HG03045 (cell line): ENCODE measurements around the gene FBXO21.

ENCODE experiments used
- ATAC-seq: cut with Tn5 transposase; IDR thresholded peaks from one replicate; pipeline ENCODE4 v1.9.1; 2021; ENCODE audit warnings: mild to moderate bottlenecking, moderate library complexity; ENCODE audit not compliant: unreplicated experiment

The FBXO21 gene

DNA sequence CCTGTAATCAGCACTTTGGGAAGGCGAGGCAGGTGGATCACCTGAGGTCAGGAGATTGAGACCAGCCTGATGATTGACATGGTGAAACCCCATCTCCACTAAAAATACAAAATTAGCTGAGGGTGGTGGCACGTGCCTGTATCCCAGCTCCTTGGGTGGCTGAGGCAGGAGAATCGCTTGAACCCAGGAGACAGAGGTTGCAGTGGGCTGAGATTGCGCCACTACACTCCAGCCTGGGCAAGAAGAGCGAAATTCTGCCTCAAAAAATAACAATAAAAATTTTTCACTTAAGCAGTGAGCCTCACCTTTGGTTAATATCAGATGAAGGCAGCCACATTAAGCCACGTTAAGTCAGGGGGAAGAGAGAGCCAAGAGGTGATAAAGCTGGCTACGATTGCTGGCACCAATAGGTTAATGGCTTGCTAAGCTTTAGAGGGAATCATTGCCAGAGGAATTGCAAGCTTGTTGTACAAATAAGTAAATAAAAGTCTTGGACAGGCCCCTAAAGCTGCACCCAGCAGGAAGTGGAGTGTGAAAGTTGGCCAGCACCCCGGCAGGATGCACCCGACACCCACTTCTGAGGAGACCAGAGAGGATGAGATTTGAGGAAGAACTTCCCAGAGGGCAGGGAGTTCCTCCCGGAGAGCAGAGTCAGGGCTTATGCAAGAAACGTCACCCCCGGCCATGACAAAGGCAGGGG lies 49.7 kb downstream of the FBXO21 start:
- no peak for ATAC-seq

DNA sequence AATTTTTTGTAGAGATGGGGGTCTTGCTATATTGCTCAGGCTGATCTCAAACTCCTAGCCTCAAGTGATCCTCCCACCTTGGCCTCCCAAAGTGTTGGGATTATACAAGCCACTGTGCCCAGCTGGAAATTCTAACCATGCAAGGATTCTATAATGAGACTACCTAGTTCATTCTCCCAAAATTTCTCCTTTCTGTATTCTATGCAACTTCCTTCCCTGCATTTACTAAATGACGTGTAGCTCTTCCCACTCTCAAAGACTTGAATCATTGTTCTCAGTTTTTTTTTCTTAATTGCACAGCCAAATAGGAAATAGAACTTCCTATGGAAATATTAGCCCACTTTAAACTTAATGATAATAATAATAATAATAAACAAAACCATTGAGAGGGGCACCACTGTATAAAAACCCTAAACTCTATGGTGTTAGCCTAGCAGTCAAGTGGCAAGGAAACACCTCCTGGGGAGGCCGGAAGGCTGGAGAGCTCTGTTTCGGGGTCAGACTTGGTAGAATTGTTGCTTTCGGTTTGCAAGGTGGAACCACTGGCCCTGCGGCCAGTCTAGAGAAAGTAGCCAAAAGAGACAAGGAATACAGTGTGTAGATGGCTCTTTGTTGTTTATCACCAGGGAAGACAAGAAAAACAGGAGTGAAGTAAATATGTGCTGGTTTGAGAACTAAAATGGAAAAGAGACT lies 51.1 kb downstream of the FBXO21 start:
- no peak for ATAC-seq

DNA sequence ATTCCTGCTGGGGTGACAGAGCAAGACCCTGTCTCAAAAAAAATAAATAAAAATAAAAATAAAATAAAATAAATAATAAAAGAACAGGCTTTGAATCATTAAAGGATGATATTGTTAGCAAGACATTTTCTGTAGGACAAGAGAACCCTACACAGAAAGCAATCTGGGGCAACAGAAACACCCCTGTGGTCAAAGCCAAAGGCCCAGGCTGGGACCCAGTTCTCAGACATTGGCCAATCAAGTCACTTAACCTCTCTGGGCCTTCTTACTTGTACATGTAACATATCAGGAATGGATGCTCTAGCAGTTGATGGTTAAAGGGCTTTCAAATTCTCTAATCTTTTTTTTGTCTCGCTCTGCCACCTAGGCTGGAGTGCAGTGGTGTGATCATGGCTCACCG lies 55.5 kb downstream of the FBXO21 start:
- ATAC-seq = no peak

DNA sequence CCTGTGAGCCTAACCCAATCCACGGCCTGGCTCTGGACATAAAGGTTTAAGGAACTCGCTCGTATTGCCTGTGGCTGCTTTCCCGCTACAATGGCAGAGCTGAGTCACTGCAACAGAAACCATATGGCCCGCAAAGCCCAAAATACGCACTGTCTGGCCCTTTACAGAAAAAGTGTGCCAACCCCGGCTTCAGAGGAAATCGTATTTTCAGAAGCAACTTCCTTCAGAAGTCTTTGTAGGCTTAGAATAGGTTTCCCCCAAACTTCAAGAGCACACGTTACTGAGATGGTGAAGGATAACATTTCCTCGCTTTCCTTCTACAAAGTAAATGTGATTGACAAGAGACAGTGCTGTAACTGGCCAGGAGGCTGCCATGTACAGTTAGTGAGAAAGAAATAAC lies 56.2 kb downstream of the FBXO21 start:
- ATAC-seq = no peak

DNA sequence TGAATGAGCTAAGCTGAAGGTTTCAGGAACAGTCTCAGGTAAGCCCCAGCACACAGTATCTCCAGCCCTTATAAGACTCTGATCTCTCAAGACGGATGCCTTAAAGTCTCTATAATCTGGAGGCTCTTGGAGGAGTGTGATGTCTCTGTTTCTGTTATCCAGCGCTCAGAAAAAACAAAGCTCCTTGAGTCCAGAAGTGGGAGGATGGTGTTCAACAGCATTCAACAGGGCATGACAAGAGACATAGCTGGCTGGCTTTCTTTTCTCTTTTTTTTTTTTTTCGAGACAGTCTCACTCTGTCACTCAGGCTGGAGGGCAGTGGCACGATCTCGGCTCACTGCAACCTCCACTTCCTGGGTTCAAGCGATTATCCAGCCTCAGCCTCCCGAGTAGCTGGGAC lies 59.5 kb downstream of the FBXO21 start:
- no peak for ATAC-seq

DNA sequence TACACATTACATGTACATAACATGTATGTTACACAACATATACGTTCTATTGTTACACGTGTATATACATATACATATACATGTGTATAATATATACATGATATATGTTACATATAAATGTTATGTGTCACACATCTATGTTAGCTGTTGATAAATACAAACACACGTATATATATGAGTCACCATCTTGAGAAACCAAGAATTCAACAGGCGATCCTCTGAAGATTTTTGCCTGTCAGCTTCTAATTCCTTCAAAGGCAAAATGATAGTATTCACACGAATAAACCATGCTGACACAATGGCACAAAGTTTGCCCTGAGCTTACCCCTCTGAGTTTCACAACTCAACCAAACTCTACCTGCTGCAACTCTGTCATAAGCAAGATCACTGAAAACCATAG lies 60.9 kb downstream of the FBXO21 start:
- no peak for ATAC-seq

DNA sequence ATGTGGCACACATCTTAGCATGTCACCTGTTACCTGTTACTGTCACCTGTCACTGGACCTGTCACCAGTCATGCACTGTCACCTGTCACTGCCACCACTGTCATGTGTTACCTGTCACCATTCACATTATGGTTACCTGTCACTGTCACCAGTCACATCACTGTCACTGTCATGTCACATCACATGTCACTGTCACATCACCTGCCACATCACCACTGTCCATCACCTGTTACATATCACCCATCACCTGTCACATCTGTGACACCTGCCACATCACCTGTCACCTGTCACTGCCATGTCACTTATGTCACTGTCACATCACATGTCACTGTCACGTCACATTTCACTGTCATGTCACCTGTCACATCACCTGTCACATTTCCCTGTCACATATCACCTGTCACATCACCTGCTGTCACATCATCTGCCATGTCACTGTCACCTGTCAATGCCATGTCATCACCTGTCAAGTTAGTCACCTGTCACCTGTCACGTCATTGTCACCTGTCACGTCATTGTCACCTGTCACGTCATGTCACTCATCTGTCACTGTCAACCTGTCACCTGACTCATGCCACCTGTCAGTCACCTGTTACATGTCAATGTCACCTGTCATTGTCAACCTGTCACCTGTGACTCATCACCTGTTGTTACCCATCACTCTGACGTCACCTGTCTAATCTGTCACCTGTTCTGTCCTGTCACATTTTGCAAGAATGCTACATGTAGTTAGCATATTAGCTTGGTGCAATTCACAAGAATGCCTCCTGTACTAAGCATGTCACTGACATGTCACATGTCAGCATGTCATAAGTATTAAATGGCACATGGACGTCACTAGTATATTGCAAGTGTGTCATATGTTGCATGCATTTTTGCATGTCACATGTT lies 62.1 kb downstream of the FBXO21 start:
- ATAC-seq = no peak

DNA sequence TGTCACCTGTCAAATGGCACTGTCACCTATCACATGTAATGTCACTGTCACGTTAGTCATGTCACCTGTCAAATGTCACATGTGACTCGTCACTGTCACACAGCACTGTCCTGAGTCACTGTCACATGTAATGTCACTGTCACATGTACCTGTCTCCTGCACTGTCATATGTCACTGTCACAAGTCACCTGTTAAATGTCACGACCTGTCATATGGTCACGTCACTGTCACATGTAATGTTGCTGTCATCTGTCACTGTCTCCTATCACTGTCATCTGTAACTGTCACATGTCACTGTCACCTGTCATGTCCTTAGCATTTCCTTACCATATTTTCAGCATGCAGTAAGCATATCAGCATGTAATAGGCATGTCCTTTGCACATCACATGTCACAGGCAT lies 63.9 kb downstream of the FBXO21 start:
- no peak for ATAC-seq

DNA sequence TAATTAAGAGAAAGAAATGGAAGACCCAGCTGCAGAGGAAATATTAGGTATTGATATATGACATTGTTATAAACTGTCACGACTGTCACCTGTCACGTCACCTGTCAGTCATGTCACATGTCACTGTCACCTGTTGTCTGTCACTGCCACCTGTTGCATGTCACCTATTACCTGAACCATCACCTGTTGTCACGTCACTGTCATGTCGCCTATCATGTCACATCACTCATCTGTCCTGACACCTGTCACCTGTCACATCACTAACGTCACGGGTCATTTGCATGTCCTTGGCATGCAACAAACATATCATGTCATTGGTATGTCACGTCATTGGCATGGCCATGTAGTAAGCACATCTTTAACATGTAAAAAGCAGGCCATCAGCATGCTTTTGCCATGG lies 64.5 kb downstream of the FBXO21 start:
- no peak for ATAC-seq

DNA sequence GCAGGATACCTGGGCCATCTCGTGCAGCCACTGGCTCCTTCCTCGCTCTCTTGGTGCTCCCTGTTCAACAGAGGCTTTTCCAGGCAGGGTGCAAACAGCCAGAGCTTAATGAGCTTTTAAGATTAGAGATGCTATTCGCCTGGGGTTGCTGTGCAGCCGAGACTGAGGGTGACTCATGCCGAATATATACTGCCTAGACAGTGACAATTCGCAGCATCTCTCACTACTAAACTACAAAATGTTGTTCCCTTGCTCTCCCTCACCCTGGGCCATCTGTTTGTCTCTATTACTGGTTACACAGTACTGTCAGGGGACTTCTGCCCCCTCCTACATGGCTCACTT lies 65.0 kb downstream of the FBXO21 start:
- ATAC-seq = no peak

DNA sequence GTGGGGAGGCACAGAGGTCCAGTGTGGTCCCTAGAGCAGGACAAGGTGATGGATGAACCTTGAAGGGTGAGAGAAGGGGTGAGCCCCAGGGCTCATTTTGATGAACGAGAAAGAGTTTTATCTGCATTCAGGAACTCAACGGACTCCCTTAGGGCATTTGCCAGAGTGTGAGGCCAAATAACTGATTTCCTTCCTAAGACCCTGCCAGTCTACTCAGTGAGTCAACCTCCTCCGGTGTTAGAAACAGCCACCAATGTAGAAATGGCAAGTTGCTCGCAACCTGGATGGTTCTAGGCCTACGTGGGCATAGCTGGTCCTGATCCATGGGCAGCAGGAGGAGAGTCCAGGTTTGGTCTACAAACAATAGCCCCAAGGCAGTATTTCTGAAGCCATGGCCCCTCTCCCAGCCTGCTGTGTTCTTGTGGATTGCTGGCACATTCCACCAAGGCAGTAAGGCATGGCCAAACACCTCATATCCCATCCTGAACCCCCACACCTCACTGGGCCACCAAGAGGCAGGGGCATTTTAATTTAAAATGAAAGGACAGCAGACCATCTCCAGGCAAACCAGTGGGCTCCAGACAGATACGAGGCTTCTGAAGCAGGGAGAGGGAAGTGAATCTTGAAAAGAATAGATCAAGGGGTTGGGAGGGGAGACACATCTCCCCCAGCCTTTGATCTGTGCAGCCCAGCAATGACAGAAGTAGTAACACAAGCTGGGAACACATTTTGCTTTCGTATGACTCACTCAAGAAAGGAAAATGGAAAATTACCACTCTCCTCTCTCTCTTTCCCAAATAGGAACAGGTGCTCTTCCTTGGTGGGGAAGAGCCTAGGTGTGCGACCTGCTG lies 65.6 kb downstream of the FBXO21 start:
- ATAC-seq = no peak

DNA sequence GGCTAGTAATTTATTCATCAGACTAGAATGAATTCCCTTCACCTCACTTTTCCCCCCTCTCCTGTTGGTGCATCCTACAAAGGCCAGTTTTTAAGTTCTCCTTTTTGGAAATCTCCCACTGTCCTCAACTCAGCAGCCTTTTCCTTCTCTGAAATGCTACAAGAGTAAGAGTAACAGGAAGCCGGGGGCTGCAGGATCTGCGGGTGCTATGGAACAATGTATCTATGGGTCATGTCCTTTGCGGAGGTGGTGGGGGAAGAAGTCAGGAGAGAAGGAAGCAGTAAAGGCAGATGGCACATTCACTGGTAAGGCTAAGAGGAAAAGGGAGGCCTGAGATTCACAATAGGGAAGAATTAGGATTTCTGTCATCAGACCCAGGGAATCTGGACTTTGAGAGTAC lies 68.8 kb downstream of the FBXO21 start:
- no peak for ATAC-seq

DNA sequence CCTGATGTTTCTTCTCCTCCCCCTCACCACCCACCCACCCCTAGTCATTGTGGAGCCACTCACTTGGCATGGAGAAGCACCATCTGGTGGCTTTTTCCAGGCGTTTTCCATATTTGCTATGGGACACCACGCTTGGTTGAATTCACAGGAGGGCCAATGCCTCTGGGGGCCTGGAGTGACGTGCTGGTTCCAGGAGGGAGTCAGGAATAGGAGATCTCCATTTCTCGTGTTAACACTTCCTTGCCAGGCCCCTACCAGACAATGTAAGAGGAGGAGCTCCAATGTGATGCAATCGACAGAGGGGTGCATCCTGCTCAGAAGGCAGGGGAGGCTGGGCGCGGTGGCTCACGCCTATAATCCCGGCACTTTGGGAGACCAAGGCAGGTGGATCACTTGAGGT lies 69.5 kb downstream of the FBXO21 start:
- ATAC-seq = no peak

DNA sequence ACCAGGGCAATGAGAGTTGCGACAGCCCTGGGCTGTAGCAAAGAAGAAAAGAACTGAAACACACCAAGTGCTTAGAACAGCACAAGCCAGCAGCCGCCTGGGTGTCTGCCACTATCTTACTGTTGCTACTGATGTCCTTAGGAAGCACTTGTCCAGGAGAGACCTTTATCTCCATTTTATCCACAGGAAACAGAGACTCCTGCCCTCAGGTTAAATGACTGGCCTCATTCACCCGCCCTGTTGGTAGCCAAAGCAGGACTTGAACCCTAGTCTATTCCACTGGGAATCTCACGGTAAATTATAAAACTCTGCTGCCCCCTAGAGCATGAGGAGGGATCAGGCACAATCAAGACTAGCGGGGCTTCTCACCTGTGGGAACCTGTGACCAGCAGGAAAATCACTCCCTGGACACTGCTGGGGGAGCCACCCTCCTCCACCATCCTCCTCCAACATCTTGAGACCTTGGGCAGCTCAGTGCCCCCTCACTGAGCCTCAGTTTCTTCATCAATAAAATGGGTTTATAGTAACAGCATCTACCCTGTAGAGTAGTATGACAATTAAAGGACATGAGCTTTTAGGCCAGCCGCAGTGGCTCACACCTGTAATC lies 70.6 kb downstream of the FBXO21 start:
- no peak for ATAC-seq

DNA sequence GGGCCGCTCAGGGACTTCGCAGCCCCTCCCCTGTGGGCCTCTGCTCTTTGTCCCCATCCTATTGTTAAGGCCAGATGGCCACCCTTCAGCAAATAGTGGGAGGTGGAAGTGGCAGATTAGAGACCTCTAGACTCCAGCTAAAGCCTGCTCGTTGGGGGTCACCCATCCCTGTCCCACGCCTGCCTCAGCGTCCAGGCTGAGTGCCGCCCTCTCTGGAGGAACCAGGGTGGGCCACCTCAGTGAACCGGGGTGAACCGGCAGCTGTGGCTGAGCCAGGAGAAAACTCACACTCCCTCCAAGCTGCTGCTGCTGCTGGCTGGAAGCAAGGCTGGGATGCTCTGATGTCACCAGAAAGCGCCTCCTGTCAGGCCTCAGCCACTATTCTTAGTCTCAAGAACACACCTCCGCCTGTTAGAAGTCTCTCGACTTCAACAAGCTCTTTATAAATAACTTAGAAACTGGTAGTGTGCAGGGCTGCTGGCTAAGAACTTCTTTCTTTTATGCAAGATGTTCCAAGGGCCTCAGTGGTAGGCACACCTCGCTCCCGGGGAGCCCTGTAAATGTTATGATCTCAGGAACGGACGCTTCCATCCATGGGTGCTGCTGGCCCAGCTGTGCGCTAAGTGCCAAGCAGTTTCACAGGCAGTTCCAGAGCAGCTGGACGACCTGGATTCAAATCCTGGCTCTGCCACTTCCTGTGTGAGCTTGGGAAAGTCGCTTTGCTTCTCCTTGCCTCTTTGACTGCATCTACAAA lies 71.3 kb downstream of the FBXO21 start:
- ATAC-seq = no peak

DNA sequence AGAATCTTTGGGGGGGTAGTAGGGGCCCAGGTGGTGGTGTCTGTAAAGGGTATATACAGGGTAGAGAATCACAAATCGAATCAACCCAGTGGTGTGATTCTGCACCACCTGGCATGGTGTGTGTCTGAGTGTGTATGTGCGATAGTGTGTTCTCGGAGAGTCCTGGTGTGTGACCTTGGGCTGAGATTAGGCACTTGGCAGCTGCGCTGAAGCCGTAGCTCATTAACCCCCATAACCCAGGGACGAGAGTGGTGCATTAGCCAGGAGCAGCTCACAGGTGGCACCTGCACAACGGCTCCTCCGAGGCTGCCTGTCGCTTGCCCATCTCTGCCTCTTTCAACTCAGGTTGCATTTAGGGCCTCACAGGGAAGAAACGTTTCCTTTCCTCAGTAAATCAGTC lies 75.5 kb downstream of the FBXO21 start:
- no peak for ATAC-seq

DNA sequence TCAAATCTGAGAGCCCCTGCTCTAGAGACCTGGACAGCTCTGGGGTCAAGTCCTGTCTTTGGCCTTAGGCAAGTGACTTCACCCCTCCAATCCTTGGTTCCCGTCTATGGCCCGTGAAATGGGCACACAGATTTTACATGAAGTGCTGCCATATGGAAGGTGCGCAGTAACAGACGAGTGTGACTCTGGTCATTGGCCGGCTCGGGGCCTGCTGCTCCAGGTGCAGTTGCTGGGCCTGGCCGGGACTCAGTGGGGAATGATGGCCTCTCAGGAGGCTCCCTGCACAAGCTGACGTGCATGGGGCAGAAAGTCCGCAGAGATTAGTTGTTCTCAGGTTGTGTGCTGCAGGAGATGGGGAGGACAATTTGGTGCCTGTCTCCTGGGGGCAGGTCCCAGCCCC lies 77.0 kb downstream of the FBXO21 start:
- ATAC-seq = no peak

DNA sequence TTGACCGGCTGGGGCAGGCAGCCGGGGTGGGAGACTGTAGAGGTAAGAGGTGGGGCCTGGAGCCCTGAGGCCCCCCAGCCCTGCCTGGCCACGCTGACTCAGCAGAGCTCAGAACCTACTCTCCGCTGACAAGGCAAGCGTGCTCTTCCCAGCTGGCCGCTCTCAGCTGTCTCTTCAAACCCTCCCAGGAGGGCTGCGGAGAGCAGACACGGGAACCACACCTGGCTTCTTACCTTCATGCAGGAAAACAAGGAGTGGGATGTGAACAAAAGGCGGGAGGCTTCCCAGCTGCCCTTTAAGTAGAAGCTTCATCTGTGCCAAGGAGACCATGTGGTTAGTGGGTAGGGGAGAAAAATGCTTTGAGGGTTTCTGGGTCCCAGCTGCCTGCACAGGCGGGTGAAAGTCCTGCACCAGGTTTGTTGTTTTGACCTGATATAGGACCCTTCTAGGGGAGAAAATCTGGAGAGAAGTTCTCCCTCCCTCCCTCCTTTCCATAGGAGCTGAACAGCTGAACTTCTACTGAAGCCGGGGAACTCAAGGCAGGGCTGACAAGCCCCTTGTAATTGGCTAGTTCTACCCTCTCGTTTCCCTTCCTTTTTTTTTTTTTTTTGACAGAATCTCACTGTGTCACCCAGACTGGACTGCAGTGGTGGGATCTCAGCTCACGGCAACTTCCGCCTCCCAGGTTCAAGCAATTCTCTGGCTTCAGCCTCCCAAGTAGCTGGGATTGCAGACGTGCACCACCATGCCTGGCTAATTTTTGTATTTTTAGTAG lies 78.3 kb downstream of the FBXO21 start:
- ATAC-seq = no peak

DNA sequence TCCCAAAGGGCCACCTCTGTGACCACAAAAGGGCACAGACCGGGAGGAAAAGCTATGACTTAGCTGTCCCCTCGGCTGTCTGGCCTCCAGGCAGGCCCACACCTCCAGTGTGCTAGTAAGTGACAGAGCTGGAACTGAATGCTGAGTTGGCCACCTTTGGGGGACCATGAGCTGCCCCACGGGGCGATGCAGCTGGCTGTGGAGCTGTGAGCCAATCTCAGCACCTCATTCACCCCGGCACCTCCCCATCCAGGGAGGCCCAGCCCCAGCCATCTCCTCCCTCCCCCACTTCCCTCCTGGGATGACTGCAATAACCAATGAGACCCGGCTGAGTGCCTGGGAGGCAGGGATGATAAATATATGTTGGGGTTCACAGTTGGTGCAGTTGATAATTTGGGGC lies 78.9 kb downstream of the FBXO21 start:
- no peak for ATAC-seq
